A549 (cell line): ENCODE results near the gene CAV3. TPM values are rescaled to one million over a fixed set of nuclear protein-coding genes. Genes with fewer than 3 reads are reported as not detected.

ENCODE experiments used
- ATAC-seq, 2 experiments: fragments of 200-7000 bp in 1 of 2; fragments of >200 bp in 1 of 2; cut with Nextera tagmentation in 1 of 2; cut with Tn5 transposase in 1 of 2; 3 replicates each; pipeline versions ENCODE4 v1.8.0 to v1.9.1; 2018 to 2020; ENCODE audit warnings: mild to moderate bottlenecking in 1 of 2, moderate library complexity in 1 of 2
- CTCF ChIA-PET: fragments of 300-600 bp; sonication (Branson Sonifier 250); formaldehyde crosslinking; extraction: SDS; loops from one replicate; lab custom pipeline; 2021; ENCODE audit warnings: antibody characterized with exemption, inconsistent platforms; lab: Yijun Ruan, JAX
- POLR2A ChIA-PET: fragments of 350-600 bp; formaldehyde crosslinking; extraction: SDS; loops from one replicate; lab custom pipeline; 2021; ENCODE audit warnings: antibody characterized with exemption, inconsistent platforms; lab: Yijun Ruan, JAX
- DNase-seq, 2 experiments: peaks; one replicate each; pipeline versions ENCODE4 v3.0.0 to v3.0.0-alpha.2; 2011 to 2016; ENCODE audit warnings: low read depth in 1 of 2, low spot score in 1 of 2
- FAIRE-seq: peaks from 2 replicates; lab custom pipeline; 2011; peaks lifted over from hg19 to GRCh38; lab: Jason Lieb, UNC
- H3K27ac ChIP-seq, 2 experiments: fragments of >200 bp; sonication (Bioruptor Twin); formaldehyde crosslinking; 3 replicates each; pipeline ENCODE4 v1.5.1; 2016 to 2017
- H3K4me1 ChIP-seq: fragments of >200 bp; sonication (Bioruptor Twin); formaldehyde crosslinking; 3 replicates; pipeline ENCODE4 v1.6.1; 2016
- H3K4me2 ChIP-seq: fragments of >200 bp; sonication (Bioruptor Twin); formaldehyde crosslinking; 3 replicates; pipeline ENCODE4 v1.6.1; 2016
- H3K4me3 ChIP-seq: fragments of >200 bp; sonication (Bioruptor Twin); formaldehyde crosslinking; 3 replicates; pipeline ENCODE4 v1.5.1; 2016
- H3K9me3 ChIP-seq: fragments of >200 bp; sonication (Bioruptor Twin); formaldehyde crosslinking; 3 replicates; pipeline ENCODE4 v1.6.1; 2016
- CBX2 ChIP-seq: fragments of 200-600 bp; sonication (generic); IDR thresholded peaks from 2 replicates; pipeline ENCODE4 v1.6.1; 2016; ENCODE audit warnings: low read depth, mild to moderate bottlenecking, borderline replicate concordance
- CHD2 ChIP-seq: fragments of 150-350 bp; IDR thresholded peaks from 2 replicates; pipeline ENCODE4 v1.6.1; 2014; ENCODE audit warnings: low read length; ENCODE audit not compliant: partially characterized antibody
- ELK1 ChIP-seq: fragments of 150-350 bp; IDR thresholded peaks from 2 replicates; pipeline ENCODE4 v1.6.1; 2014; ENCODE audit warnings: low read depth, mild to moderate bottlenecking, low read length
- FOSB ChIP-seq: fragments of 250-450 bp; sonication (Bioruptor Pico); IDR thresholded peaks from 2 replicates; pipeline ENCODE4 v1.5.0; 2020; ENCODE audit warnings: mild to moderate bottlenecking, moderate library complexity
- FOSL2 ChIP-seq, 2 experiments: fragments of 450-650 bp in 1 of 2; fragments of >200 bp in 1 of 2; sonication (Bioruptor Twin) in 1 of 2; formaldehyde crosslinking; IDR thresholded peaks; 2 replicates each; pipeline versions ENCODE4 v1.5.0 to v1.6.1; 2016 to 2020; ENCODE audit warnings: mild to moderate bottlenecking in 1 of 2, moderate library complexity in 1 of 2
- FOXS1 ChIP-seq: fragments of 250-450 bp; sonication (Bioruptor Pico); IDR thresholded peaks from 2 replicates; pipeline ENCODE4 v1.5.0; 2020; ENCODE audit warnings: mild to moderate bottlenecking, moderate library complexity
- HOXA7 ChIP-seq: fragments of 250-450 bp; sonication (Bioruptor Pico); IDR thresholded peaks from 2 replicates; pipeline ENCODE4 v1.5.0; 2020; ENCODE audit warnings: mild to moderate bottlenecking, moderate library complexity
- HOXB5 ChIP-seq: fragments of 250-450 bp; sonication (Bioruptor Pico); IDR thresholded peaks from 2 replicates; pipeline ENCODE4 v1.5.0; 2020; ENCODE audit warnings: mild to moderate bottlenecking, moderate library complexity
- JUNB ChIP-seq: fragments of >200 bp; sonication (Bioruptor Twin); formaldehyde crosslinking; IDR thresholded peaks from 2 replicates; pipeline ENCODE4 v1.6.1; 2016
- MAX ChIP-seq: IDR thresholded peaks from 2 replicates; pipeline ENCODE4 v1.6.1; 2012
- MYC ChIP-seq: IDR thresholded peaks from 2 replicates; pipeline ENCODE4 v1.6.1; 2012; ENCODE audit warnings: mild to moderate bottlenecking, inconsistent platforms, low read length, improper control_type of control experiment, borderline replicate concordance
- POLR2A ChIP-seq: IDR thresholded peaks from 2 replicates; pipeline ENCODE4 v1.6.1; 2012; ENCODE audit warnings: mild to moderate bottlenecking, low read length
- RAD21 ChIP-seq, 2 experiments: fragments of >200 bp in 1 of 2; sonication (Bioruptor Twin) in 1 of 2; formaldehyde crosslinking in 1 of 2; IDR thresholded peaks in 1 of 2; conservative IDR thresholded peaks in 1 of 2; 2 replicates in 1 of 2; 3 replicates in 1 of 2; pipeline ENCODE4 v1.6.1; 2012 to 2018; ENCODE audit warnings: inconsistent platforms in 1 of 2
- TFCP2L1 ChIP-seq: fragments of 250-450 bp; sonication (Bioruptor Pico); IDR thresholded peaks from 2 replicates; pipeline ENCODE4 v1.5.0; 2021; ENCODE audit warnings: mild to moderate bottlenecking
- ZSCAN20 ChIP-seq: fragments of 250-450 bp; sonication (Bioruptor Pico); IDR thresholded peaks from 2 replicates; pipeline ENCODE4 v1.8.0; 2022; ENCODE audit warnings: mild to moderate bottlenecking, moderate library complexity
- WGBS: methylation state at CpG from one replicate; pipeline ENCODE4 v1.1.6; 2017; ENCODE audit errors: missing lambda C conversion rate; 5-methylcytosine and 5-hydroxymethylcytosine counted together
- polyA plus RNA-seq, 4 experiments: library from polyadenylated mRNA; depleted of rRNA in 3 of 4; stranded (reverse); fragments of >200 nt; fragmentation: RNase III in 1 of 4; extraction: RNeasy Plus Mini Kit Qiagen cat#74134 plus additional on column Dnase treatment in 1 of 4; gene quantifications; 2 replicates in 3 of 4; 3 replicates in 1 of 4; pipeline ENCODE4 v1.2.3, GENCODE V29; 2011 to 2017

The CAV3 gene
- polyA plus RNA-seq, 2 of the 4 experiments (the other 2 are of a cell fraction): not detected

- H3K27ac ChIP-seq: peak overlapping the region; percentile 50 to 65
- 40% methylated on average over 6 of the region's 7 CpGs for WGBS
Observed at GRCh38 chr3:8793242-8793641, 59.6 kb downstream of the CAV3 start.

DNA sequence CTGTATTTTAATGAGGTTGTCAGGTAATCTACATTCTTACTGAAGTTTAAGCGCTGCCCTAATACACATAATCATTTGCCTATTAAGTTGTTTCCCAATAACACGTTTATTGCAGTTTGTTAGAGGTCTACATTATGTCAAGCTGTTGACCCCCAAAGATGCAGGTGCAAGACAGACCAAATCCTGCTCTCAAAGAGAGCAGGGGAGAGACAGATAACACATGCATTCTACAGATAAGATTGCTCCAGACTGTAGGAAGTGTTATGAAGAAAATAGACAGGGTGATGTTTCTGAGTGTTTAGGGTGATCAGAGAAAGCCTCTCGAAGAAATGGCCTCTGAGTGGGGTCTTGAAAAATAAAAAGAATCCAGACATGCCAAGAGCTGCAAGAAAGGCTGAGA, 60.6 kb downstream of the CAV3 start:
- WGBS: 83% methylated on average over 3 of the region's 3 CpGs
- Histone ChIP-seq H3K4me1 (peaks cover 17% of the 10 kb centered on the region), H3K4me2 (no peak overlapping the region), H3K27ac (no peak overlapping the region)
- CTCF ChIA-PET: interaction anchor here (1.2 to 5.3 kb wide), 3 partner anchors 20 to 508 kb away, joined by 3 to 35 read pairs (median 3); partner anchors contain the start of gene OXTR
- no peak for DNase-seq
- no peak for FAIRE-seq
- TF ChIP-seq ZSCAN20 (CRISPR knock-in tag): no peak
- TF ChIP-seq JUNB: no peak
- TF ChIP-seq TFCP2L1 (CRISPR knock-in tag): no peak
- TF ChIP-seq HOXA7 (CRISPR knock-in tag): no peak
- TF ChIP-seq CHD2: no peak
- no peak for TF ChIP-seq CBX2
- TF ChIP-seq HOXB5 (CRISPR knock-in tag): no peak
- no peak for TF ChIP-seq POLR2A
- no peak for TF ChIP-seq FOSB (CRISPR knock-in tag)
- no peak for TF ChIP-seq MAX
- no peak for TF ChIP-seq FOXS1 (CRISPR knock-in tag)
- TF ChIP-seq FOSL2 (IDR thresholded peaks at IDR 0.05): no peak
- TF ChIP-seq FOSL2 (CRISPR knock-in tag; IDR thresholded peaks at IDR 0.05): no peak
- TF ChIP-seq, all 56 proteins: peak for 0
- Histone ChIP-seq H3K9me3 (peaks cover 3% of the 10 kb centered on the region; the same call in 1 of the 3 replicates), H3K4me3 (no peak overlapping the region)
- ATAC-seq: no peak
- POLR2A ChIA-PET: no interaction called here

More at GRCh38 chr3:8793242-8793641, 59.6 kb downstream of the CAV3 start:
- ATAC-seq (peak; percentile 92 to 98), FAIRE-seq (no peak), DNase-seq (peak; percentile 68 to 73)
- ChIA-PET POLR2A (no interaction called here), CTCF (interaction anchor here (5.3 kb wide), 1 partner anchor 24 kb away, joined by 35 read pairs; the partner anchor contains the start of gene OXTR)
- Histone ChIP-seq H3K4me3 (no peak overlapping the region), H3K4me1 (peaks cover 17% of the 10 kb centered on the region), H3K4me2 (peak overlapping the region; percentile 36), H3K9me3 (peaks cover 7% of the 10 kb centered on the region; the same call in 2 of the 3 replicates)
- TF ChIP-seq JUNB (peak; percentile 39; the same call in 1 of the 2 replicates), ELK1 (no peak), RAD21 (conservative IDR thresholded peaks at IDR 0.05 in 1 of 2, IDR thresholded peaks at IDR 0.05 in 1 of 2) (0 out of 5 replicates have a peak, but pooled peaks of 1 of the 2 experiments have one; percentile 12), FOSL2 (IDR thresholded peaks at IDR 0.05) (no peak), FOSL2 (CRISPR knock-in tag; IDR thresholded peaks at IDR 0.05) (peak; percentile 63), MAX (0 out of 2 replicates have a peak, but pooled peaks have one; percentile 32), MYC (no peak)

Other genes starting within 250 kb of the CAV3 start
- 85.4 and 86.1 TPM in 2 replicates for gene LMCD1, start 232.0 kb upstream of the CAV3 start, polyA plus RNA-seq (2011; rRNA removed)
- 64.3 to 73.2 TPM (median 67.7 TPM) in 3 replicates for gene LMCD1, start 232.0 kb upstream of the CAV3 start, polyA plus RNA-seq (2017; fragmentation: RNase III; extraction: RNeasy Plus Mini Kit Qiagen cat#74134 plus additional on column Dnase treatment)
- gene SSUH2, start 89.0 kb upstream of the CAV3 start, polyA plus RNA-seq (2011; rRNA removed): 0.59 and 0.86 TPM in 2 replicates
- gene SSUH2, start 89.0 kb upstream of the CAV3 start, polyA plus RNA-seq (2017; fragmentation: RNase III; extraction: RNeasy Plus Mini Kit Qiagen cat#74134 plus additional on column Dnase treatment): 0.35 to 0.56 TPM (median 0.47 TPM) in 3 replicates
- gene OXTR, start 35.8 kb downstream of the CAV3 start, polyA plus RNA-seq (2011; rRNA removed): 2.1 TPM in 2 replicates
- 2.4 to 3.7 TPM (median 3.2 TPM) in 3 replicates for gene OXTR, start 35.8 kb downstream of the CAV3 start, polyA plus RNA-seq (2017; fragmentation: RNase III; extraction: RNeasy Plus Mini Kit Qiagen cat#74134 plus additional on column Dnase treatment)
- 16.3 and 23.2 TPM in 2 replicates for gene RAD18, start 229.7 kb downstream of the CAV3 start, polyA plus RNA-seq (2011; rRNA removed)
- 11.6 to 12.9 TPM (median 11.8 TPM) in 3 replicates for gene RAD18, start 229.7 kb downstream of the CAV3 start, polyA plus RNA-seq (2017; fragmentation: RNase III; extraction: RNeasy Plus Mini Kit Qiagen cat#74134 plus additional on column Dnase treatment)